Lung (tissue), 12 donors: ENCODE results near the gene MAPK8IP2. TPM values are rescaled to one million over a fixed set of nuclear protein-coding genes. Genes with fewer than 3 reads are reported as not detected.

Experiments
- ATAC-seq: fragments of 200-7000 bp; cut with Tn5 transposase; one replicate; pipeline ENCODE4 v1.9.1; 2020; ENCODE audit warnings: moderate number of reproducible peaks; ENCODE audit not compliant: insufficient read depth, low FRiP score
- DNase-seq, 3 donors: peaks; one replicate each; pipeline ENCODE4 v3.0.0-alpha.2; 2013 to 2017
- H3K27ac ChIP-seq, 2 donors: one replicate each; pipeline ENCODE4 v1.5.1; 2013; ENCODE audit warnings: mild to moderate bottlenecking in 2 of 2, moderate library complexity in 2 of 2, control low read depth in 1 of 2, inconsistent platforms in 1 of 2, low read depth in 1 of 2, low read length in 1 of 2
- H3K27me3 ChIP-seq, 3 donors: one replicate each; pipeline ENCODE4 v1.5.1; 2013; ENCODE audit warnings: low read length in 2 of 3; ENCODE audit not compliant: control insufficient read depth in 3 of 3, insufficient read depth in 3 of 3
- H3K36me3 ChIP-seq, 4 donors: one replicate each; pipeline ENCODE4 v1.5.1; 2013; ENCODE audit warnings: low read length in 4 of 4, mild to moderate bottlenecking in 1 of 4, moderate library complexity in 1 of 4; ENCODE audit not compliant: control insufficient read depth in 4 of 4, insufficient read depth in 4 of 4
- H3K4me1 ChIP-seq, 5 donors: one replicate each; pipeline ENCODE4 v1.5.1; 2013; ENCODE audit warnings: low read length in 5 of 5, mild to moderate bottlenecking in 2 of 5, moderate library complexity in 1 of 5; ENCODE audit not compliant: control insufficient read depth in 5 of 5, insufficient read depth in 5 of 5
- H3K4me3 ChIP-seq: one replicate; pipeline ENCODE4 v1.5.1; 2013; ENCODE audit warnings: mild to moderate bottlenecking, control low read depth, moderate library complexity
- H3K9ac ChIP-seq, 2 donors: one replicate each; pipeline ENCODE4 v1.5.1; 2013; ENCODE audit warnings: low read length in 2 of 2, control low read depth in 1 of 2; ENCODE audit not compliant: insufficient read depth in 1 of 2
- H3K9me3 ChIP-seq, 4 donors: one replicate each; pipeline ENCODE4 v1.5.1; 2013; ENCODE audit warnings: low read length in 3 of 4, mild to moderate bottlenecking in 1 of 4, moderate library complexity in 1 of 4; ENCODE audit not compliant: control insufficient read depth in 4 of 4, insufficient read depth in 3 of 4
- CTCF ChIP-seq: IDR thresholded peaks from 2 replicates; pipeline ENCODE4 v1.5.1; 2012; ENCODE audit warnings: mild to moderate bottlenecking; ENCODE audit errors: control extremely low read depth, extremely low read depth
- WGBS, 2 donors: extraction: QIAGEN DNeasy Blood & Tissue Kit; methylation state at CpG; one replicate each; pipeline ENCODE4 v1.1.7; 2013; 5-methylcytosine and 5-hydroxymethylcytosine counted together
- polyA plus RNA-seq, 2 donors: library from polyadenylated mRNA; stranded (reverse); fragments of 200-250 nt; gene quantifications; one replicate each; pipeline ENCODE4 v1.2.1, GENCODE V29; 2013
- total RNA-seq, 2 donors: library from RNA; depleted of rRNA in 1 of 2; stranded (reverse); fragments of >200 nt in 1 of 2; gene quantifications; one replicate each; pipeline ENCODE4 v1.2.1, GENCODE V29; 2014 to 2021
- donor health status: control.
- donor health status: control.
- donor health status: Bipolar disorder and iron deficiency.
- donor health status: healthy.
- donor health status: DM: yes; HTN: yes; CAD: no.

Gene MAPK8IP2
- total and polyA plus RNA-seq, 4 donors = 0.91 to 2.7 (median 1.1) TPM

DNA sequence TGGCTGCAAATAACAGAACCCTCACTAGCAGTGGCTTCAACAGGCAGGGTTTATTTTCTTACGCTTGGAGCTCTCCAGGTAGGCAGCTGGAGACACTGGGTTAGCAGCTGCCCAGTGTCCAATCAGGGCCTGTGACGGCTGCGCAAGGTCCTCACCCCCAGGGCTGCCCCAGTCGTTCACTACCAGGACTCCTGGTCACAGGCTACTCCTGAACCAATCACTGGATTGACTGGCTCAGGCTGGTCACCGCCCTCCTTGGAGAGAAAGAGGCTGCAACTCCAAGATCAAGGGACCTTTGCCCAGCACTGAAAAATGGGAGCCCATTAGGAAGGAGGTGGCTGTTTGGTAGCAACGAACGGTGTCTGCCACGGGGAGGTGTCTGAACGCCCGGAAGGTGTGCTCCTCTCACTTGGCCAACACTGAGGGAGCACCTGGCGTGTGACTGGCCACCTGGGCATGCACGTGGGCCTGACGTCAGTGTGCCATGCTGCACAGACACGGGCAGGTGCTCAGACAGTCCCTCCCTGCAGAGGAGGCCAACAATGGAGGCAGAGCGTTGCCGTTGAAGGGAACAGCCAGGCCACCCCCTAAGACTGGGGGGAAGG lies 22.2 kb downstream of the MAPK8IP2 start:
- ATAC-seq (no peak), DNase-seq (no peak)
- peak overlapping the region in 1 of 2 donors; percentile 50 for H3K27ac ChIP-seq
- no peaks in the 10 kb centered on the region for H3K9me3 ChIP-seq
- H3K4me1 ChIP-seq = peaks cover 0 to 14% (median 4%) of the 10 kb centered on the region in 5 donors
- TF ChIP-seq CTCF = no peak
- H3K36me3 ChIP-seq = peaks cover 0 to 18% (median 0%) of the 10 kb centered on the region in 4 donors
- H3K9ac ChIP-seq = no peak overlapping the region
- H3K4me3 ChIP-seq = no peak overlapping the region
- H3K27me3 ChIP-seq = peaks cover 0 to 12% (median 6%) of the 10 kb centered on the region in 3 donors
- WGBS, 2 donors = 74 to 87% methylated on average over 16 of the region's 16 CpGs

DNA sequence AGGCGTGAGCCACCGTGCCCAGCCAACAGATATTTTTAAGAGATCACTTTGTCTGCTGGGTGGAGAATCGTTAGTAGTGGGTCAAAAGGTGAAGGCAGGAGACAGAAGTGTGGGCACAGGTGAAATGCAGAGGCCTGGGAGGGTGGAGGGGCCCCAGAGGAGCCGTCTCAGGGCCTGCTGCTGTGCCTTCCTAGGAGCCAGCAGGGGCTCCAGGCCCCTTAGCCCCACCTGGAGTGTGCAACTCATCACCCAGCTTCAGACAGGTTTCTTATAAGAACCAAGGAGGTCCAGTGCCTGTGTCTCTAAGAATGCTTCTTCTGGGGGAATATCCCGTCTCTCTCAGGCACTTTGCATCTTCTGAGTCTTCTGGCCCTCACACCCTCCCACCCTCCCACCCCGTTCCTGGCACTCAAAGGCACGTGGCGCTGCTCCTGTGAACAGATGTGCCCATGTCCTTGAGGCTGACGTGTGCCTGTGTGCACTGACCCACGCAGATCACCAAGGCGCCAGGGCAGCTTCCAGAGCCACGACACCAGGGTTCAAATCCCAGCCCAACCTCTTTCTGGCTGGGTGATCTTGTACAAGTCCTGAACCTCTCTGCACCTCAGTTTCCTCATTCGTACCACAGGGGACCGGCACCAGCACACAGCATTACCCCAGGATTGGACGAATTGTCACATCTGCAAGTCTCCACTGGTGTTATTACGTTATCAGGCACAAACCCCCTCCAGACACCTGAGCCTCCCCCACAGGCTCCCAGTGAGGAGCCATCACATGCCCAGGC lies 23.9 kb downstream of the MAPK8IP2 start:
- no peak for TF ChIP-seq CTCF
- no peak for DNase-seq
- no peak overlapping the region for H3K27ac ChIP-seq
- 83 to 88% methylated on average over 16 of the region's 16 CpGs for WGBS, 2 donors
- no peak overlapping the region for H3K9ac ChIP-seq
- H3K36me3 ChIP-seq = peaks cover 0 to 18% (median 0%) of the 10 kb centered on the region in 4 donors
- H3K27me3 ChIP-seq = peaks cover 0 to 12% (median 6%) of the 10 kb centered on the region in 3 donors
- no peaks in the 10 kb centered on the region for H3K9me3 ChIP-seq
- no peak overlapping the region for H3K4me3 ChIP-seq
- no peak for ATAC-seq
- H3K4me1 ChIP-seq = peaks cover 0 to 19% (median 12%) of the 10 kb centered on the region in 5 donors

GRCh38 chr22:50625131-50625567 lies 24.6 kb downstream of the MAPK8IP2 start:
- H3K36me3 ChIP-seq = peaks cover 0 to 18% (median 0%) of the 10 kb centered on the region in 4 donors
- WGBS, 2 donors = 92 to 93% methylated on average over 14 of the region's 14 CpGs
- no peak for TF ChIP-seq CTCF
- no peak overlapping the region for H3K27ac ChIP-seq
- no peak overlapping the region for H3K9ac ChIP-seq
- no peaks in the 10 kb centered on the region for H3K9me3 ChIP-seq
- DNase-seq = no peak
- ATAC-seq = no peak
- H3K4me3 ChIP-seq = no peak overlapping the region
- H3K27me3 ChIP-seq = peaks cover 0 to 12% (median 6%) of the 10 kb centered on the region in 3 donors
- peaks cover 0 to 21% (median 12%) of the 10 kb centered on the region in 5 donors for H3K4me1 ChIP-seq
